Camera-type eye (tissue), 1 donor: ENCODE data around the gene SLC30A5. TPM values are rescaled to one million over a fixed set of nuclear protein-coding genes. Genes with fewer than 3 reads are reported as not detected.

Source experiments
- total RNA-seq: library from RNA; depleted of rRNA; stranded (reverse); fragments of >200 nt; gene quantifications from one replicate; pipeline ENCODE4 v1.2.3, GENCODE V29; 2014

The SLC30A5 gene
- total RNA-seq: 54.6 TPM

GRCh38 chr5:69093771-69094482 lies at the start of gene SLC30A5:
TSS of gene SLC30A5 (plus strand) at chr5:69094014. CDS start at chr5:69094256, 242 bp downstream.

GRCh38 chr5:69166686-69167492 lies 73.1 kb downstream of the SLC30A5 start, which contains the start of gene CCNB1:
TSS of gene CCNB1 (plus strand) at chr5:69167150. CDS start at chr5:69167263, 113 bp downstream.

Other genes starting within 250 kb of the SLC30A5 start
- gene CCNB1, start 73.1 kb downstream of the SLC30A5 start, total RNA-seq: 26.3 TPM
- 9.8 TPM for gene CENPH, start 95.6 kb downstream of the SLC30A5 start, total RNA-seq
- gene CDK7, start 140.9 kb downstream of the SLC30A5 start, total RNA-seq: 25.2 TPM
- gene CCDC125, start 238.8 kb downstream of the SLC30A5 start, total RNA-seq: 12.9 TPM